ENCODE data around the gene ZNF618. TPM values are rescaled to one million over a fixed set of nuclear protein-coding genes. Genes with fewer than 3 reads are reported as not detected.

The ZNF618 gene
- total RNA-seq, 2 experiments from 2014 or later: 0.12 to 0.33 TPM

DNA sequence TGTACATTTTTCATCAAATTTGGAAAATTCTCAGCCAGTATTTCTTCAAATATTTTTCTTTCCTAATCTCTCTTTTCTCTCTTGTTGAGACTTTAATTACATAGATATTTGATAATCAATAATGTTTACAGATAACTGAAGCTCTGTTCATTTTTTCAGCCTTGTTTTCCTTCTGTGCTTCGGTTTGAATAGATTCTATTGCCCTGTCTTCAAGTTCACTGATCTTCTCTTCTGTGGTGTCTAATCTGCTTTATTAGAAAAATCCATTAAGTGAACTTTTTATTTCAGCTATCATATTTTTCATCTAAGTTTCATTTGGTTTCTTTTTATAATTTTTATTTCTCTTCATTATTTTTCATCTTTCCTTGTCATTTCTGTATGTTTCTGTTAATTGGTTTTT, 147.9 kb downstream of the ZNF618 start:
- CTCF ChIA-PET: interaction anchor here (1.7 kb wide), 1 partner anchor 58 kb away, joined by 4 read pairs; no protein-coding TSS in a partner anchor
- intact Hi-C loops (cut with micrococcal nuclease): no loop called here
- DNase-seq: no peak

DNA sequence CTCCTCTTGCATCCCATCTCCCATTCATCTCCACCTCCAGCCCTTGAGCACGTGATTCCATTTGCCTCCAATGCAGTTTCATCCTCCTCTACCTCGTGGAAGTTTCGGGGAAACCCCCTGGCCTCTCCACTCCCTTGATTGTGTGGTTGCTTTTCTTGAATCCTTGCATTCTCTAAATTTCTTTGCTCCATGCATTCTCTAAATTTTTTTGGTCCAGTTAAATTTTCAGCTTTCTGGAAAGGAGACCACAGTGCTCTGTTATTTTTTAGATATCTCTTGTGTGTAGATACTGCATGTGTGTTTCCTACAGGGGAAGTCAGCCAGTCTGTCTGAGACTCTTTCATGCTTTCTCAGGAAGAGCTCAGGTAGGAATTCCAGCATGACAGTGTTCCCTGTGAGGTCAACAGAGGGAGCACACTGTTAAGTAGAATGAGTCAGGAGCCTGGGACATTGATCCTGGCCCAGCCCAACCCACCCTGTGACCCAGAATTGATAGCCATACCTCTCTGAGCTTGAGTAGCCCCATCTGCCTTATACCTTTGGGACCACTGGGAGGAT, 149.2 kb downstream of the ZNF618 start:
- no peak overlapping the region for H3K27ac Mint-ChIP-seq
- intact Hi-C loops (cut with micrococcal nuclease): no loop called here

More for the DNA sequence above, 147.9 kb downstream of the ZNF618 start:
- no peaks in the 10 kb centered on the region for H3K4me1 Mint-ChIP-seq (ENCODE audit: low read depth)
- H3K36me3 Mint-ChIP-seq: peaks cover 10% of the 10 kb centered on the region
- no peak overlapping the region for H3K4me3 Mint-ChIP-seq
- POLR2A ChIA-PET: no interaction called here
- no peaks in the 10 kb centered on the region for H3K27me3 Mint-ChIP-seq
- H3K27ac Mint-ChIP-seq: no peak overlapping the region
- peaks cover 30% of the 10 kb centered on the region for H3K9me3 Mint-ChIP-seq

DNA sequence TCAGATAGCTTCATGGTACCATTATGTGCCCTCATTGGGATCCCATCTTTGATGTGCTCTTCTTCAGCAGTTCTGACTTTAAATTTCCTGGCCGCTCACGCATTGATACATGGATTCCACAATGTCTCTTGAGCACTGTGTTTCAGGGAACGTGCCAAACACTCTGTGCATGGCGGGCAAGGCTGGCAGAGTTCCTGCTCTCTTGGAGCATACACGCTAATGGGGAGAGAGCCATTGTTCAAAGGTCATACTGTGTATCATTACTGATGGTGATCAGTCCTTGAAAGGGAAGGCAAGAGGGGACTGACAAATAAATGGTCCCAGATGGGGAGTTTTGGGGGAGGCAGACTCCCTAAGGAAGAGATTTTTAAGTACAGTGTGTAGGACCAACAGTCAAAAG, 149.7 kb downstream of the ZNF618 start:
- H3K27me3 Mint-ChIP-seq: no peaks in the 10 kb centered on the region
- H3K9me3 Mint-ChIP-seq: peaks cover 30% of the 10 kb centered on the region
- H3K4me3 Mint-ChIP-seq: no peak overlapping the region
- H3K4me1 Mint-ChIP-seq (ENCODE audit: low read depth): no peaks in the 10 kb centered on the region
- ChIA-PET POLR2A (no interaction called here), CTCF (no interaction called here)
- H3K27ac Mint-ChIP-seq: no peak overlapping the region
- peaks cover 10% of the 10 kb centered on the region for H3K36me3 Mint-ChIP-seq
- intact Hi-C loops (cut with micrococcal nuclease): no loop called here
- no peak for DNase-seq

More for the DNA sequence above, 149.2 kb downstream of the ZNF618 start:
- H3K4me1 Mint-ChIP-seq (ENCODE audit: low read depth): no peaks in the 10 kb centered on the region
- POLR2A ChIA-PET: no interaction called here
- peaks cover 10% of the 10 kb centered on the region for H3K36me3 Mint-ChIP-seq
- H3K4me3 Mint-ChIP-seq: no peak overlapping the region
- DNase-seq: no peak
- CTCF ChIA-PET: no interaction called here
- peaks cover 30% of the 10 kb centered on the region for H3K9me3 Mint-ChIP-seq
- no peaks in the 10 kb centered on the region for H3K27me3 Mint-ChIP-seq

DNA sequence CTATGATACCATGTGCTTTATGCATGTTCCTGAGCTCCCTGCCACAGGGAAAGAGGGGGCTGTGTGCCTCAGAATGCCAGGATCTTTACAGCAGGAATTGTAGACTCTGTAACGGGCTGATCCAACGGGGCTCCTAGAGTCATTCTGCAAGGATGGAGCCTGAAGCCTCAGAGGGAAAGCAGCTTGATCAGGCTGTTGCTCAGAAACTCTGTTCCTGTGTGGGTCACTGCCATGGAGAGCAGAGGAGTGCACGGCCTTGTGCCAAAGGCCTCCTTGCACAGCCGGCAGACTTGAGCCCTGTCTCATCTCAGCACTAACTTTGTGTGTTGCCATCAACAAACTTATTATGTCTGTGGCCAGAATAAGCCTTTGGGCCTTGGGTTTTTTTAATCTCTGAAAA, 150.2 kb downstream of the ZNF618 start:
- intact Hi-C loops (cut with micrococcal nuclease): no loop called here
- no peak overlapping the region for H3K27ac Mint-ChIP-seq
- ChIA-PET POLR2A (no interaction called here), CTCF (no interaction called here)
- H3K27me3 Mint-ChIP-seq: no peaks in the 10 kb centered on the region
- peaks cover 30% of the 10 kb centered on the region for H3K9me3 Mint-ChIP-seq
- peaks cover 10% of the 10 kb centered on the region for H3K36me3 Mint-ChIP-seq
- H3K4me1 Mint-ChIP-seq (ENCODE audit: low read depth): no peaks in the 10 kb centered on the region
- no peak for DNase-seq
- no peak overlapping the region for H3K4me3 Mint-ChIP-seq

DNA sequence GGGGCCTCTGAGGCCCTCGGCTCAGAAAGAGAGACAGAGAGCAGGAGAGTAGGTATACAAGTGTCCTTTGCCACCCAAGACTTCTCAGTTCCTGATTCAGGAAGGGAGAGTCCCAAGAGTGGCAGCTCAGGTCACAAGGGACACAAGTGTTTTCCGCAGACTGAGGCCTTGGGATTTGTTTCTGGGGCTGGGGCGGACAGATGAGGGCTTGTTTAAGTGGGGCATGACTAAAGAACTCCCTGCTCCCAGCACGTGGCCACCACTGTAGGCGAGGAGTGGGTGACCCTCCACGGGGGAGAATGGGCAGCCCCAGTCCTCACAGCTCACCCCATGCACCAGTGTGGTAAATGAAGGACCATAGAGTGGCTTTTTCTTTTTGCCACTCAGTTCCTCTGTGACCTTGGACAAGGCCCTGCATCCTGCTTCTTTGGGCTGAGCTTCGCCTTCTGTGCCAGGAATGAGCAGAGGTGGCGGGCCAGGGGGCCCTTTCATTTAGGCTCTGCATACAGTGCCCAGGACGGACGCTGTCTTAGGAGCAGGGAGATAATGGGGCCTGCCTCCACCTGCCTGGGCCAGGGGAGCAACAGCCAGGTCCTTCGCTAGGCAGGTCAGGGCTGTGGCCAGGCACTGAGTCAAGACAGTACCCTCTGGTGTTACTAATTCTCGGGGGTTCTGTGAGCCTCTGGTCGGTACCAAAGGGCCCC, 151.2 kb downstream of the ZNF618 start:
- CTCF ChIA-PET: no interaction called here
- Mint-ChIP-seq H3K27ac (no peak overlapping the region), H3K9me3 (peaks cover 28% of the 10 kb centered on the region), H3K27me3 (no peaks in the 10 kb centered on the region), H3K4me1 (ENCODE audit: low read depth) (no peaks in the 10 kb centered on the region), H3K4me3 (no peak overlapping the region), H3K36me3 (peaks cover 10% of the 10 kb centered on the region)
- intact Hi-C loops (cut with micrococcal nuclease): no loop called here
- DNase-seq: no peak
- POLR2A ChIA-PET: no interaction called here

DNA sequence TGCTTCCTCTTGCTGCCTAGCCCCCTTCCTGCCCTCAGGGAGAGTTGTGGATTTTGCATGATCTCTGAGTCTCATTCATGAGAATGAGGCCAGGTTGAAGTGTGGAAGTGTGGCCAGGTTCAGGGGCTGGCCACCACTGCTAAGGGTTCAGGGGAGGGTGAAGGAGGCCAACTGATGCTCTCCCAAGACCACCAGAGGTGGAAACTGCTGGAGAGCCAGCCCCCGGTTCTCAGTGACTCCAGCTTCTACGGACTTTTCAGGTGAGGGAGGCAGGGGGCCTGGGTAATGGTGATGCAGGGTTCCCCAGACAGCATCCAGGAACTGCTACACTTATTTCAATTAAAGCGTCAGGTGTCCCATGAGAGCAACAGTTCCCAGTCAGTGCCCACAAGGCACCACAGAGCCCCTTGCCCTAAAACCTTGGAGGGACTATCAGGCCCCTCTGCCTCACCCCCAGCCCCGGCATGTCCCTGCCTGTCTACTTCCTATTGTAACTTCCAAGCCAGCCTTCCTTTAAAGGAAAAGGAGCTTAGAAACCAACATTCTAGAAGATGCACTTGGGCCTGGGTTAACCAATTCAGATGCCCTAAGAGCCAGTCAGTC, 151.9 kb downstream of the ZNF618 start:
- ChIA-PET CTCF (interaction anchor here (1.0 kb wide), 1 partner anchor 54 kb away, joined by 3 read pairs; no protein-coding TSS in a partner anchor), POLR2A (no interaction called here)
- Mint-ChIP-seq H3K36me3 (peaks cover 6% of the 10 kb centered on the region), H3K27me3 (no peaks in the 10 kb centered on the region), H3K4me3 (no peak overlapping the region), H3K27ac (no peak overlapping the region), H3K4me1 (ENCODE audit: low read depth) (no peaks in the 10 kb centered on the region), H3K9me3 (peaks cover 21% of the 10 kb centered on the region)
- intact Hi-C loops (cut with micrococcal nuclease): no loop called here
- no peak for DNase-seq

DNA sequence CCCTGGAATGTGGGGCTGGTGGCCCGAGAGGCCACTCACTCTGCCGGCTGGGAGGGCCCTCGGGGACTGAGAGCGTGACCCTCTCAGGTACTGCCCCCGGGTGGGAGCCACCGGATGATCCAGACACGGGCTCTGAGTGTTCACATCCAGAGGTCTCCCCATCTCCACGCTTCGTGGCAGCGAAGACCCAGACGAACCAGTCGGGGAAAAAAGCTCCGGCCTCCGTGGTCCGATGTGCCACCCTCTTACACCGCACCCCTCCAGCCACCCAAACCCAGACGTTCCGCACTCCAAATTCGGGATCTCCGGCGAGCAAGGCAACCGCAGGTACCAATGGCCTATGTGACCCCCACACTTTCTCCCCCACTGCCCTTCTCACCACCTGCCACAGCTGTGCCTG, 152.5 kb downstream of the ZNF618 start:
- no peak overlapping the region for H3K27ac Mint-ChIP-seq
- peaks cover 15% of the 10 kb centered on the region for H3K9me3 Mint-ChIP-seq
- H3K27me3 Mint-ChIP-seq: no peaks in the 10 kb centered on the region
- no peak for DNase-seq
- no peaks in the 10 kb centered on the region for H3K4me1 Mint-ChIP-seq (ENCODE audit: low read depth)
- POLR2A ChIA-PET: no interaction called here
- peaks cover 6% of the 10 kb centered on the region for H3K36me3 Mint-ChIP-seq
- CTCF ChIA-PET: interaction anchor here (1.0 kb wide), 1 partner anchor 54 kb away, joined by 3 read pairs; no protein-coding TSS in a partner anchor
- no peak overlapping the region for H3K4me3 Mint-ChIP-seq
- intact Hi-C loops (cut with micrococcal nuclease): no loop called here

DNA sequence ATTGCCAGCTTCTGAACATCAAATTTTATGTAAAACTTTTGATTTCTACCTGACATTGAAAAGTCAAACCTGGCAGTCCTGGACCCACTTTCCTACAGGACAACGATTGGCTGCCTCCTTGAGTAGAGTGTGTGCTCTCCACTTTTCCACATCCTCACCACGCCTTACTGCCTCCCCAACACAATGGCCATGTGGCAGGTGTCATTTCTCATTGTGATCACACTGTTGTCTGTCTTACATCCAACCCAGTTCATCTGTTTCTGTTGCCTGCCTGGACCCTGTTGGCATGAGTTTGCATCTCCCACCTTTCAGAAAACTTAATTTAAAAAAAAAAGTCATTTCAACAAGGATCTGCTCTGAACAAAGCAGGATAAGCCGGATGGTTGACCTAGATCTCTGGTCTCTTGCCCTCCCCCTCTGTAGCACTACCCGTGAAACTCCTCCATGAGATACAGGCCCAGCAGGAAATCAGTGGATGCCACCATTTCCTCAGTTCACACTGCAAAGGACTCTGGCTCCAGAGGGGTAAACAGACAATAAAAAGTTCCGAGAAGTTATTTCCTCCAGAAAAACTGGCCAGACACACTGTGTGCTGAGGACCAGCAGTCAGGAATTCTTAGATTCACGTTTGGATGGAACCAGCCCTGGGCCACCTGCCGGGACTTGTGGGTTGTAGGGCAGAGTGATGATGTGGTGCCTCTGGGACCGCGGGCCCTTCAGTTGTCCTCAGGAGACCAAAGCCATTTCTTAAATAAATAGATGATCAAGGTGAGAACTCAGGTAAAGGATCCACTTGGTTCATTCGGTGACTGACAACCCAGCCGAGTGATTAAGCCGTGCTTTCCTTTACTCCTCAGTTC, 153.4 kb downstream of the ZNF618 start:
- Mint-ChIP-seq H3K4me1 (ENCODE audit: low read depth) (no peaks in the 10 kb centered on the region), H3K9me3 (peaks cover 7% of the 10 kb centered on the region), H3K27me3 (no peaks in the 10 kb centered on the region), H3K27ac (no peak overlapping the region), H3K4me3 (no peak overlapping the region), H3K36me3 (peaks cover 6% of the 10 kb centered on the region)
- ChIA-PET POLR2A (no interaction called here), CTCF (no interaction called here)
- DNase-seq: no peak
- intact Hi-C loops (cut with micrococcal nuclease): no loop called here

DNA sequence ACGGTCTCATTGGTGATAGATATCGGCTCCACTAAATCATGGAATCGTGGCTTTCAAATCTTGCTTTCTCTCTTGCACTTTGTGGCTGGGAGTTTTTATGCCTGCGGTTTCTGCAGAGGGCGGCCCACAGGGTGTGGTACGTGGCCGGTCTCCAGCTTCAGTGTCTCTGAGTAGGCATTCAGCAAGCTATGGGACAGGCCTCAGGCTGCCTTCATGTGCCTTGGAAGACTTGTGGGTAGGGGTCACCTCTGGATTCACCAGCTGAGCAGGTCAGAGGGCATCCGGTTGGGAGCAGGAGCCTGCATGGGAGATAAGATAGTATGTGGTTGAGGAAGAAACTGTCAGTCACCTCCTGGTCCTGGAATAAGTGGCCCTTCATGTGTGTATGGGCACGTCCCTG, 154.3 kb downstream of the ZNF618 start:
- no peaks in the 10 kb centered on the region for H3K4me1 Mint-ChIP-seq (ENCODE audit: low read depth)
- intact Hi-C loops (cut with micrococcal nuclease): no loop called here
- H3K9me3 Mint-ChIP-seq: no peaks in the 10 kb centered on the region
- H3K27me3 Mint-ChIP-seq: no peaks in the 10 kb centered on the region
- no peak for DNase-seq
- CTCF ChIA-PET: no interaction called here
- H3K4me3 Mint-ChIP-seq: no peak overlapping the region
- peaks cover under 1% of the 10 kb centered on the region for H3K36me3 Mint-ChIP-seq
- POLR2A ChIA-PET: no interaction called here
- H3K27ac Mint-ChIP-seq: no peak overlapping the region

DNA sequence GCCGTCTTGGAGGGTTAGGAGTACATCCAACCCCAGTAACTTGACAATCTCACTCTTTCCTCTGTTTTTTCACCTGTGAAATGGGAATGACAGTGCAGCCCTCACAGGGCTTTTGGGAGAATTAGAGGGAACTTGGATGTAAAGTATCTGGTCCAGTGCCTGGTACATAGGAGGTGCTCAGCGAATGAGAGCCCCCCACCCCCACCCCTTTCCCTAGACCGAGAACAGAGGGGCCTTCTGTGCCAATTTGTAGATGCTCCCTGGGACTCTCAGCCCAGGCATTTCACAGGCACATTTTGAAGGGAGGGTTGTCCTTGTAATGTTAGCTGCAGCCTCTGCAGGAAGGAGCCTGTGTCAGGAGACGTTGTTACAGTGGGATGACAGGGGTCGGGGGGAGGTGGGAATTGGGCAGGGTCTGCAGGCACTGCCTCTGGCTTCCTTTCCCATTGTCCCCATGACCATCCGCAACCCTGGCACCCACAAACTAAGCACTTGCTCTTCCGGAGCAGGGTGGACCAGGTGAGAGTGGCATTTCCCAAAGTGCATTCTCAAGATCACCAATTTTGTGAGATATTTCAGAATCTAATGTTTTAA, 155.0 kb downstream of the ZNF618 start:
- no peaks in the 10 kb centered on the region for H3K36me3 Mint-ChIP-seq
- POLR2A ChIA-PET: no interaction called here
- no peaks in the 10 kb centered on the region for H3K9me3 Mint-ChIP-seq
- no peak overlapping the region for H3K27ac Mint-ChIP-seq
- H3K4me1 Mint-ChIP-seq (ENCODE audit: low read depth): no peaks in the 10 kb centered on the region
- CTCF ChIA-PET: interaction anchor here (1.4 kb wide), 1 partner anchor 51 kb away, joined by 3 read pairs; no protein-coding TSS in a partner anchor
- no peaks in the 10 kb centered on the region for H3K27me3 Mint-ChIP-seq
- intact Hi-C loops (cut with micrococcal nuclease): no loop called here
- no peak overlapping the region for H3K4me3 Mint-ChIP-seq
- DNase-seq: no peak

DNA sequence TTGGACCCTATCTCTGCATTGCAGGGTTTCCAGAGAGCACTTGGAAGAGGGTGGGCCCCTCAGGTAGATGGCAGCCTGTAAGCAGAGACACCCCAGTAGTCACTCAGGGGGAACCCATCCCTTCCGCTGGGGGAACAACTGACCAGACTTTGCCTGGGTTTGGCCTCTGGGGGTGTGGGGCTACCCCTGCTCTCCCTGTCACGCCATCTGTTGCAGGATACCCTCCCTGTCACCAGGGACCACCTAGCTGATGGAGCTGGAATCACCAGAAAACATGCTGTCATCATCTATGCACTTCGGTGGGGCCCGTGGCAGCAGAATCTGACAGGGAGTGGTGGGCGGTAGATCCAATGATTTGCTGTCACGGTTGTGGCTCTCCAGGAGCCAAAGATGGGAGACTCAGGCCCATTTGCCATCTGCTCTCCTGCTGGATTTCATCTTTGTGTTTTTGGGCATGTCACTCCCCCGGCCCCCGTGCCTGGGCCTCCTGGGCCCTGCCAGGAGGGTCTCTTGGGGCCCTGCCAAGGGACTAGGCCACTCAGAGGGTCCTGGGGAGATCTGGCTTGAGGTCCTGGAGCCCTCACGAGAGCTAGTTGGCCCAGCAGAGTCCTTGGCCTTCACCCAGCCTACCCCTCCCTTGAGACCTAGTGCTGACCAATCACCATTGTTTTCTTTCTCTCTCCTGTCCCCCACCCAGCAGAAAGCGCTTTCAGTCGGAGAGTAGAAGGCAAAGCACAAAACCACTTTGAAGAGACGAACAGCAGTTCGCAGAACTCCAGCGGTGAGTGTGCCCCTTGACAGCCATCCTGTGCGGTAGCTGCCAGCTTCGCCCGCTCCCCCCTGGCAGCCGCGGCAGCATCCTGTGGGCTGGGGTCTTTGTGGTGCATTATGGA, 156.1 kb downstream of the ZNF618 start:
- no peak overlapping the region for H3K27ac Mint-ChIP-seq
- no peaks in the 10 kb centered on the region for H3K27me3 Mint-ChIP-seq
- ChIA-PET CTCF (interaction anchor here (0.6 to 1.4 kb wide), 3 partner anchors 12 to 50 kb away, joined by 3 read pairs; no protein-coding TSS in a partner anchor), POLR2A (no interaction called here)
- intact Hi-C loops (cut with micrococcal nuclease): no loop called here
- H3K4me1 Mint-ChIP-seq (ENCODE audit: low read depth): no peaks in the 10 kb centered on the region
- H3K36me3 Mint-ChIP-seq: no peaks in the 10 kb centered on the region
- H3K9me3 Mint-ChIP-seq: no peaks in the 10 kb centered on the region
- H3K4me3 Mint-ChIP-seq: no peak overlapping the region
- no peak for DNase-seq

Measured in activated CD4-positive, alpha-beta memory T cell treated with anti-CD3 and anti-CD28 coated beads for 36 hours (primary cell).